GM21717 (cell line): Measurements from ENCODE around the gene CD99L2.

Experiments
- ATAC-seq: cut with Tn5 transposase; IDR thresholded peaks from one replicate; pipeline ENCODE4 v1.9.1; 2021; ENCODE audit warnings: mild to moderate bottlenecking, moderate library complexity; ENCODE audit not compliant: unreplicated experiment

CD99L2 gene, protein sequence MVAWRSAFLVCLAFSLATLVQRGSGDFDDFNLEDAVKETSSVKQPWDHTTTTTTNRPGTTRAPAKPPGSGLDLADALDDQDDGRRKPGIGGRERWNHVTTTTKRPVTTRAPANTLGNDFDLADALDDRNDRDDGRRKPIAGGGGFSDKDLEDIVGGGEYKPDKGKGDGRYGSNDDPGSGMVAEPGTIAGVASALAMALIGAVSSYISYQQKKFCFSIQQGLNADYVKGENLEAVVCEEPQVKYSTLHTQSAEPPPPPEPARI

GRCh38 chrX:150898343-150899190 is at the start of gene CD99L2:
Gene CD99L2, minus strand, starts transcription at chrX:150898668. Its CDS starts 80 bp downstream, at chrX:150898588.
- ATAC-seq, result peak; percentile 82

DNA sequence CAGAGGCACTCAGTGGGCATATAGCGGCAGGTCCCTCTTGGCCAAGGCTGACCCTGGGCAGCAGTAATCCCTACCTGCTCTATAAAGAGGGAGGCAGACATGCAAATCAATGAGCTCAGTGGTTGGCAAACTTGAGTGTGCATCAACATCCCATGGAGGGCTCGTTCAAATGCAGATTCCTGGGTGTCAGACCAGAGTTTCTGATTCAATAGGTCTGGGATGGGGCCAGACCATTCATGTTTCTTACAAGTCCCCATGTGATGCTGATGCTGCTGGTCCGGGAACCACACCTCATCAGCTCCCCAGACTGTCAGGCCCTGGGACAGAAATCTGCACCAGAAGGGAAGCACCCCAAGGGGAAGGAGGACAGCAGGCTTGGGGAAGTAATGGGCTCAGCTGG is 45.8 kb upstream of the CD99L2 start:
- ATAC-seq, result no peak

GRCh38 chrX:150942942-150943594 is 44.6 kb upstream of the CD99L2 start:
- no peak for ATAC-seq

GRCh38 chrX:150941580-150941979 is 43.1 kb upstream of the CD99L2 start:
- no peak for ATAC-seq

DNA sequence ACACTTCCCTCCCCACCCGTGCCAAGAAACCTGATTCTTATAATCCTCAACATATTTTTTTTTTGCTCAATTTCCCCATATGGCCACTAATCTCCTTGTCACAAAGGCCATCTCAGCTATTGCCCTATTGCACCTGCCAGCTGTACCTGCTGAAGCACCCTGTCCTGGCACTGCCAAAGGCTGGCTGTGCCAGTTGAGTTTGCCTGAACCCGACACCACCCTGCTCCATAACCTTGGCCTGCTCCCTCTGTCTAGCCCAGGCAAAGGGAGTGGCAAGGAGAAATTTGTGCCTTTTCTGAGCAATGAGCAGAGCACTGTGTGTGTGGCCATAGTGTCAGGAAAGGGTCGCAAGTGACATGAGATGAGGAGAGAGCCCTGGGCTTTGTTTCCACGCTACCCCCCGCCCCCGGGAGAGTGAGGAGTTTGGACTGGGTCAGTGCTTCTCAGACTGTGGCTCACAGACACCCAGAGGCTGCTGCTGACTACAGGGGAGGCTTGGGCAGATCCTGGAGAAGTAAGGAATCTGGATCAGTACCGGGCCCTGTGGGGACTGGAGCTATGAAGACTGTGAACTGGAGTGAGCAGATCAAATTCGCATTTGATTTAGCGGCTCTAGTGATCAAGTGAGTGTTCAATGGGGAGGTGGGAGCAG is 42.5 kb upstream of the CD99L2 start:
- no peak for ATAC-seq

DNA sequence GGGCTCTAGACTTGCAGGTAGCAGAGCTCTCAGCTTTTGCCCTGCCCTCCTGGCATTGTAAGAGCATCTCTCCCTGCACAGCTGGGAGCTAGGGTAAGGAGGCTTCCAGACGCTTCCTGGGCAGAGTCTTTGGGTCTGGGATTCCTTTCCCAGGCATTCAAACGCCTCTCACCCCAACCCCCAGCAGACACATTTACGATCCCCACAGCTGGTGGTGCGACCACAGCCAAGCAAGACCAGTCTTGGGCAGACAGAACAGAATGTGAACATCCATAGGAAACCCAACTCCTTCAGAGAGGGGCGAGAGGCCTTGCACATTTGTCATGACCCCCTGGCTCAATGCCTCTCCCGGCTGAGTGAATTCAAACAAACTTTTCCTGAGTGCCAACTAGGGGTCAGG is 38.1 kb upstream of the CD99L2 start:
- no peak for ATAC-seq

GRCh38 chrX:150935467-150935866 is 37.0 kb upstream of the CD99L2 start:
- no peak for ATAC-seq

- no peak for ATAC-seq
Observed at GRCh38 chrX:150934453-150934852, 36.0 kb upstream of the CD99L2 start.

DNA sequence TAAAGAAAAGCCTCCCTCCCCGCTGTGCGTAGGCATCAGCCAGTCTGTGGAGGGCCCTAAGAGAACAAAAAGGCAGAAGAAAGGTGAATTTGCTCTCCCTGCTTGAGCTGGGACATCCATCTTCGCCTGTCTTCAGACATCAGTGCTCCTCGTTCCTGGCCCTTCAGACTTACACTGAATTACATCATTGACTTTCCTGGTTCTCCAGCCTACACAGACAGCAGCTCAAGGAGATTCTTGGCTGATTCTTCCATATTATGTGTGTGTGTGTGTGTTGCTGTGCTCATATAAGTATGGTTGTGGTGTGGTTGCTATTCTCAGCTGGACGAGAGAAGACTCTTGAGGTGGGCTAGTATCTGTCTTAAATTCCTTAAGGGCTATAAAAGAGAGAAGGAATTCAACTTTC is 35.5 kb upstream of the CD99L2 start:
- no peak for ATAC-seq

GRCh38 chrX:150929058-150929457 is 30.6 kb upstream of the CD99L2 start:
- no peak for ATAC-seq

GRCh38 chrX:150926791-150927190 is 28.3 kb upstream of the CD99L2 start:
- ATAC-seq, result no peak

GRCh38 chrX:150926304-150926703 is 27.8 kb upstream of the CD99L2 start:
- ATAC-seq, result no peak

GRCh38 chrX:150919401-150919800 is 20.9 kb upstream of the CD99L2 start:
- ATAC-seq, result no peak

DNA sequence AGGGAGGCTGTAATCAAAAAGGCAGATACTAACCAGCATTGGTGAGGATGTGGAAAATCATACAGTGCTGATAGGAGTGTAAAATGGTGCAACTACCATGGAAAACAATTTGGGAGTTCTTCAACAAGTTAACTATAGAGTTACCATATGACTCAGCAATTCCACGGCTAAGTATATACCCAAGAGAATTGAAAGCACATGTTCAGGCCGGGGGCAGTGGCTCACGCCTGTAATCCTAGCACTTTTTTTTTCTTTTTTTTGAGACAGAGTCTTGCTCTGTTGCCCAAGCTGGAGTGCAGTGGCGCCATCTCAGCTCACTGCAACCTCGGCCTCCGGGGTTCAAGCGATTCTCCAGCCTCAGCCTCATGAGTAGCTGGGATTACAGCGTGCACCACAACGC is 15.0 kb upstream of the CD99L2 start:
- ATAC-seq, result no peak

- no peak for ATAC-seq
Observed at GRCh38 chrX:150907474-150907873, 9.0 kb upstream of the CD99L2 start.

- no peak for ATAC-seq
Observed at GRCh38 chrX:150906694-150907093, 8.2 kb upstream of the CD99L2 start.

- no peak for ATAC-seq
Observed at GRCh38 chrX:150905293-150905692, 6.8 kb upstream of the CD99L2 start.

DNA sequence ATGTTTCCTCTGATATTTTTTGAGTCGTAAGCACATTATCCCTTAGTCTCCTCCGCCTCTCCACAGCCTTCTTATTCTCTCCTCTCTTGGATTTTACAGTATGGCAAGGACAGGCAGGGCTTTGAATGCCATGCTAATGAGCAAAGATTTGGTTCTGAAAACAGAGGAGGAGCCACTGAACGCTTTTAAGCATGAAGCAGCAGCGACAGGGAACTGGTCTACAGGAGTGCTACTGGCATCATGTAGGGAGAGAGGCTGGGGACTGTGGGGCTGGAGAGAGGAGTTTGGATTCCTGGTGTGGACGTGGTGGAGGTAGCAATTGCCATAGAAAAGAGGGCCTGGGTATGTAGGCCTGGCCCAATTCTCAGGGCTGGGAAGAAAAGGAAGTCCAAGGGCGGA is 4.6 kb upstream of the CD99L2 start:
- no peak for ATAC-seq

DNA sequence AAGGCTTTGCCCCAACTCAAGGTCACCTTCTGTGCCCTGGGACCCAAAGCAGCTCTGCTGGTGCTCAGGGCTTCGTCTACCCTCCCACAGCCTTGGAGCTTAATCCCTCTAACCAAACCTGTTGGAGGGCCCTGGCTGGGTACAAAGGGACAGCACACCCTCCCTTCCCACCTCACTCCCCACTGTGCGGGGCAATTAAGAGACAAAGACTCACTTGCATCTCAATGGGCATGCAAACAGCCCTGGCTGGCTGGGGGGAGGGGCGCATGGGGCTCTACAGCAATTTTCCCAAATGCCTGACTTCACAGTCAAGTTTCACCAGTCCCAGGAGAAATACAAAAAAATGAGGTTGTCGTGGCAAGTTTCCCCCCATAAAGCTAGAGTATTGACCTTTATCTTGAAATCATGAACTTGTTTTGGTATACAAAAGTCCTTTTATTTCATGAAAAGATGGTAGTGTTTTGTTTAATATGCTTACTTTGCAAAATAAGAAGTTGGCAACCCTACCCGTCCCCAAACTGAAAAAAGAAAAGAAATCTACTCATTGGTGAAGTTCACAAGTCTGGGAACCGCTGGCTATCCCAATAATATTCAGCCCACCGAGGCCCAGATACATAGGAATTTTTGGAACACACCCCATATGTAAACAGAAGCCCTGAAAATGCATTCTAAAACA is 4.1 kb upstream of the CD99L2 start:
- no peak for ATAC-seq

DNA sequence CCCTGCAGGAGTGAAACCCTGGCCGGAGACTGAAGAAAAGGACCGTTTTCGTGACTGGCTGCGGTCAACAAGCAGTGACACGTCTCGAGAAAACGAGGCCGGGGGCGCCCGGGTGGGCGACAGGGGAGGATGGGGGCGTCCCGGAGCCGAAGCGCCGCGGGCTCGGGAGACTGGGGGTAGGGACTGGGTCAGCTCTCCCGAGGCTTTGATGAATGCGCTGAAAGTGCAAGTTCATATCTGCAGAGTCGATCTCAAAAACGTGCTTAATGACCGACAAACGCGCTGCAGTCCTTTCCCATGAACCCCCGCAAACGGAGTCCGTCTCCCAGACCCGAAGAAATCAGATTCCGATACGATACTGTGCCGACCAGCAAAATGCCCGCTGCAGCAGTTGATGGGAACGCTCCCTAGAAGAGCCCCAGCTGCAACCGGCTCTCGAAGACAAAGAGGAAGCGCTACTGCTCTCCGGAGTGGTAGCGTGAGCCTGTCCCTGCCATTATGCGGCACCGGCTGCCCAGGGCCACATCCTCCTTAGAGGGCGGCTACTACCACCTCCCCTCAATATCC is 806 bp upstream of the CD99L2 start:
- peak; percentile 61 for ATAC-seq
